GOT3 (cell line): ENCODE measurements around the gene COPS3.
A peak's percentile ranks its signal among the peaks of the same experiment; 100 is the strongest.

ENCODE experiments used
- DNase-seq: peaks from one replicate; lab custom pipeline; 2025; ENCODE audit warnings: mixed read lengths; lab: John Stamatoyannopoulos, UW

COPS3 gene

DNA sequence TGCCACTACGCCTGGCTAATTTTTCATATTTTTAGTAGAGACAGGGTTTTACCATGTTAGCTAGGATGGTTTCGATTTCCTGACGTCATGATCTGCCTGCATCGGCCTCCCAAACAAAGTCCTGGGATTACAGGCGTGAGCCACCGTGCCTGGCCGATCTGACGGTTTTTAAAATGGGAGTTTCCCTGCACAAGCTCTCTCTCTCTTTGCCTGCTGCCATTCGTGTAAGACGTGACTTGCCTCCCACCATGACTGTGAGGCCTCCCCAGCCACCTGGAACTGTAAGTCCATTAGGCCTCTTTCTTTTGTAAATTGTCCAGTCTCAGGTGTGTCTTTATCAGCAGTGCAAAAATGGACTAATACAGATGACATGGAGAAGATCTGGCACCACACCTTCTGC is 39.4 kb downstream of the COPS3 start:
- no peak for DNase-seq

- no peak for DNase-seq
These were observed 41.2 kb downstream of the COPS3 start for GRCh38 chr17:17239832-17240231.

GRCh38 chr17:17237026-17237799 is 43.8 kb downstream of the COPS3 start, which contains the start of gene FLCN:
FLCN (minus strand) TSS chr17:17237168; CDS start chr17:17228137, 9,031 bp downstream.
- peak; percentile 51 for DNase-seq

GRCh38 chr17:17236295-17237025 is 44.6 kb downstream of the COPS3 start:
- no peak for DNase-seq

GRCh38 chr17:17235212-17236174 is 45.6 kb downstream of the COPS3 start:
- DNase-seq: no peak

DNA sequence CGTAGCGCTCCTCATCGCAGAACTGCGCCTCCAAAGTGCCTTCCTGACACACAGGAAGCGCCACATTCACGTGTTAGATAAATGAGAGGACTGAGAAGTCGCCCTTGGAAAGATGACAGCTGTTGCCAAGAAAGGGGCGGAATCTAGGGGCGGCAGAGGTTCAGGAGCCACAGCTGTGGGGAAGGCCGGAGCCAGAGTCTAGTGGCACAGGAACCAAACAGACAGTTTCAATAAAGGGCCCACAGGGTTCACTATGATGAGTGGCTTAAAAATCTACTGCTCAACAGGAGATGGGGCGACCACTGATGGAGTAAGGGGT is 48.8 kb downstream of the COPS3 start:
- DNase-seq: no peak

DNA sequence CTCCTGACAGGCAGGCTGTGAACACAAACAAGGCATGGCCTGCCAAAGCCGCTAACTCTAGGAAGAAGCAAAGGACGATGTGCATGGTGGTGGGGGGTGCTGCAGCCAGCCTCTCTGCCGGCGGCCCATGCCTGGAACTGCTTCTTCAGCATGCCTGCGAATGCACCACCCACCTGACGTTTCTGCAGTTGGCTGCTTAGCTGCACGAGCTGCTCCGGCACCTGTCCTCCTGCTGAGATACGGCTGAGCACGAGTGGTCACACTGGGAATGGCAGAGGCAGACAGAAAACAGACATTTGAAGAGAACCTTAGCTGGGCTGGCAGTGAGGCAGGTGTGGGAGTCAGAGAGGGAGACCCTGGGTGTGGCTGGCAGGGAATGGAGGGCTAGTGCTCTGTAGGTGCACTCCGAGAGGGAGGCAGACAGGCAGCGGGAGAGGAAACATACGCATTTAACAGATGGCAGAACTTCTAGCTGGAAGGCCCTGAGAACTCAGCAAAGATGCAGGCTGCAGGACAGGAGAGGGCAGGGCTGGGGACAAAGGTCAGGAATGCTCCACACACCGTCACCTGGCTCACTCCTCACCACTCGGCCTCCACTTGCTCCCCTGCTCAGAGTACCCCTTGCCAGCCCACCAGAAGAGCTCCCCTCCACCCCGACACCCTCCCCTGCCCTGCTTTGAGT is 49.3 kb downstream of the COPS3 start:
- DNase-seq: no peak

DNA sequence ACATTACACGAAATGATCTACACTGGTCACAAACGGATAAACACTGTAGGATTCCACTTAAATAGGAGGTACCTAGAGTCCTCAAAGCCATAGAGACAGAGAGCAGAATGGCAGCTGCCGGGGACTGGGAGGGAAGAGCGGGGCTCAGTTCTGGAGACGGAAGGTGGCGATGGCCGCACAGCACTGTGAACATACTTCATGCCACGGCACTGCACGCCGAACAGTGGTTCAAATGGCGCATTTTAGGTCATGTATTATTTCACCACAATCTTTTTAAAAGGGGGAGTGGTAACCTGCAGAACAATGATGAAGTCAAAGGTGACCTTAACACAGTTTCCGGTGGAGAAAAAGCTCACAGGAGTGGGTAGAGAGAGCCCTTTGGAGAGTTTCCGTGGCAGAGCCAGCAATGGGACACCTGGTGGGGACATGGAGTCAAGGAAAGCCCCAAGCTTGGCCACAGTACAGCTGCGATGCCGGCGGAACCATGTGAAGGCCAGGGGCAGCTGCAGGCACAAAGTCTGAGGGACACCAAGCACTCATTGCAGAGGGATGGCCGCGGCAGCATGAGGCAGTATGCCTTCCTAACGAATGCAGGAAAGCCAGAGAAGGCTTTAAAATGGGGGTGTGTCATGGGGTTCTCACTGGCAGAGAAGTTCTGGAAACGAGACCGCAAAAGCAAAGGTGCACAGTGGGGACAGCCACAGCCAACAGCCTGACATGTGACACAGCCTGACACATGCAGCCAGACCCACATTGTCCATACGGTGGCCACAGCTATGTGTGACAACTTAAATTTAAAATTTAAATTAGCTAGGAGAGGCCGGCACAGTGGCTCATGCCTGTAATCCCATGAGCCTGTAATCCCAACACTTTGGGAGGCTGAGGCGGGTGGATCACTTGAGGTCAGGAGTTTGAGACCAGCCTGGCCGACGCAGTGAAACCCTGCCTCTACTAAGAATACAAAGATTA is 51.3 kb downstream of the COPS3 start:
- DNase-seq: no peak

- DNase-seq: no peak
These were observed 52.3 kb downstream of the COPS3 start for GRCh38 chr17:17228521-17229279.

- no peak for DNase-seq
These were observed 53.2 kb downstream of the COPS3 start for GRCh38 chr17:17227608-17228520.

DNA sequence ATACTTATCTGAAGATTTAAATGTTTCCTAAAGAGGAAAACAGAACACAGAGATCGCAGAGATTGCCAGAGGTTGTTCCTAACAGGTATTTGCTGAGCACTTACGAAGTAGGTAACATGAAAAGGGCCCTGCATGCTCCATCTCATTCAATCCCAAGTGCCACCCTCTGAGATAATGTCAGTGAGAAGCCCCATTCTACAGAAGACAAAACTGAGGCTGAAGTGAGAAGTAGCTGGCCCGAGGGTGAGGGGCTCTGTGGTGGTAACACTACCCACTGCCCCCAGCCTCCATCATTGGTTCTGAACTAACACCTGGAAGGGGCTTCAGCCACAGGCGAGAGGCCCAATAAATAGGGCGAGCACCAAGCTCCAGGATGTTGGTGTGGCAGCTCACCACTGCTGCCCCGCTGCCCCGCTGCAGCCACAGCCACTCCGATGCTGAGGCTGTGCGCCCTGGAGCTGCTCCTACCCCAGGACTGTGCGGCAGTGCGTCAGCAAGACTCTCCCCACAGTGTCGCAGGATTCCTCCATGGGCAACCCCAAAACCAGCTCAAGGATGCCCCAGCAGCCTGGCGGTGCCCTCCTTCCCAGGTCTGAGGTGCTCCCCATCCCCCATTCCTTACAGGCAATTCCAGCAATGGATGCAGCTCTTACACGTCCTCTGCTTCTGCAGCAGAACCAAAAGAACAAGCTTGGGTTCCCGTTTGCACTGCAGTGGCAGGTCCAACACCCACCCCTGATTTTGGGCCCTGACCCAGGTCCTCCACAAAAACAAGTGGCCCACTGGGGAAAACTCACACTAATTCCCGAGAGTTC is 54.4 kb downstream of the COPS3 start:
- DNase-seq: no peak

GRCh38 chr17:17225901-17226300 is 55.1 kb downstream of the COPS3 start:
- no peak for DNase-seq

DNA sequence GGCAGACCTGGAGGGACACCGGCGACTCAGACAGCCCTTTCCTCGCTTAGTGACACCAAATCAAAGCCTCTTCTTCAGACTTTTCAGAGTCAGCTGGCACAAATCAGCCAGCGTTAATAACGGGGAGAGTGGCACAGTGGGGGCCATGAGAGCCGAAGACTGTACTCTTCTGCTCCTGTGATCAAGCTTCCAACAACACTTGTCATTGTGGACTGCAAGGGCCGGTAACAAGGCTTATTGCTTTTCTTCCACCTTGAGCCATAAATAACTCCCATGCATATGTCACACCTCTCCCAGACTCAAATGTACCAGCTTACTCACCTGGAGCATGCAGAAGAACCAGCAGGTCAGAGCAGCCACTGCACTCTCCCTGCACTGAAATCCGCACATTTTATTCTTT is 56.9 kb downstream of the COPS3 start:
- DNase-seq: no peak

- no peak for DNase-seq
These were observed 57.3 kb downstream of the COPS3 start for GRCh38 chr17:17223736-17224135.

DNA sequence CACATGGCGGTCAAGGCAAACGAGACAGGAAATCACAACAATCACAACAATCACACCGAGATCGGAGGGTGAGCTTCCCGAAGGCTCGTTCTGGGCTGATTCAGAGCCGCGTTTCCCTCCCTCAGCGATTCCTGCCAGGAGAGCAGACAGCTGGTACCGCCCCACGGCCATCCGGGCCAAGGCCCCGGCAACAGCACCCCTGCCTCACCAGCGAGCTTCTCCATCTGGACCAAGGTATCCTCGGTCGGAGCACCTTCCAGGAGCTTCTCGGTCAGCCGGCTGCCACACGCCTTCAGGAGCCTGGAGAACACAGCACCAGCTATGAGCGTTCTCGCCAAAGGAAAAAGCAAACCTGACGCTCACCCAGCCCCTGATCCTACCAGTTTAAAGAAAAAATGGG is 59.7 kb downstream of the COPS3 start:
- DNase-seq: no peak

GRCh38 chr17:17220529-17220928 is 60.5 kb downstream of the COPS3 start:
- no peak for DNase-seq

DNA sequence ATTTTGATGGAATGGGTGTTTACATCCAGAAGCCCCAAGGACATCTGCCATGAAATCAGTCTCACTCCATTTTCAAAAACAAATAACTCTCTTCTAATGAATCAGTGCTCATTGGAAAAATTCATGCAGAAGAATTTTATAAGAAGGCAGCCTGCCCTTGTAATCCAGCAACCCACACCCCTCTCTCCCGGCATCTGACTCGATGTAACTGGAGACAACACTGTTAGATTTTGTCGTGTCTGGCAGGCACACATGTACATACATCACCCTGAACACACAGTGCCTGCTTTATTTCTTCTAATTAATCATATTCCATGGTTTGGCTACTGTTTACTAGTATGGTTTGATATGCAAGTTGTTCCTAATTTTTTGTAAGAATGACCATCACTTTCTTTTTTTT is 63.1 kb downstream of the COPS3 start:
- no peak for DNase-seq

DNA sequence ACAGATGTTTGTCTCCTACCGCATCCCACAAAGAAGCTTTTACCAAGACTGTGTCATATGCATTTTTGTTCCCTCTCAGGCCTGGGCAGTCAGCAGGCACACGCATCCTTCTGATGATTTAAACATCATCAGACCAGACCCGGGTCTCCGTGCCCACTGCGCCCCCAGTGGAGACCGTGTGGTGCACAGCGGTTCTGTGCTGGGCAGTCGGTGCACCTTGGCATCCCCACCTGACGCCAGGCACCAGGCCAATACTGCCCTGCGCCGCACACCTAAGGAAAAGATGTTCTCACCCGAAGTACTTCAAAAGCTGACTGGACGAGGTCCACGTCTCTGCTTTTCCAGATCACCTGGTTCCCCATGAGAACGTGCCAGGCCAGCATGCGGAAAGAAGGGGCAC is 64.3 kb downstream of the COPS3 start:
- DNase-seq: no peak
